ENCODE results near the gene HYLS1.

DNA sequence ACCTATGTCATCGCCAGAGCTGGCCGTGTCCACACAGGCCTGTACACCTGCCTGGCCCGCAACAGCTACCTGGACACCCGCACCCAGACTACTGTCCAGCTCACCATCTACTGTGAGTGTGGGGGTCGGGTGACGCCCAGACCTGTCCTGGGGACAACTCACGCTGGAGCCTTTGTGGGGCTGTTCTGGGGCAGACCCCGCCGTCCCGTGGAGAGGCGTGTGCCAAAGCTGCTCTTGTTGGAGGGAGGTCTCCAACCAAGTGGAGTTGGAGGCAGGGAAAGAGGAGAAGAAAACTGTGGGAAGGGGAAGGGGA lies 62.7 kb downstream of the HYLS1 start:
- TF ChIP-seq EP300 (IDR thresholded peaks at IDR 0.05; ENCODE audit: low read depth) (no peak), POLR2A (IDR thresholded peaks at IDR 0.05) (no peak), POLR2AphosphoS5 (IDR thresholded peaks at IDR 0.05) (no peak)
- TF ChIP-seq, protein P1, sequence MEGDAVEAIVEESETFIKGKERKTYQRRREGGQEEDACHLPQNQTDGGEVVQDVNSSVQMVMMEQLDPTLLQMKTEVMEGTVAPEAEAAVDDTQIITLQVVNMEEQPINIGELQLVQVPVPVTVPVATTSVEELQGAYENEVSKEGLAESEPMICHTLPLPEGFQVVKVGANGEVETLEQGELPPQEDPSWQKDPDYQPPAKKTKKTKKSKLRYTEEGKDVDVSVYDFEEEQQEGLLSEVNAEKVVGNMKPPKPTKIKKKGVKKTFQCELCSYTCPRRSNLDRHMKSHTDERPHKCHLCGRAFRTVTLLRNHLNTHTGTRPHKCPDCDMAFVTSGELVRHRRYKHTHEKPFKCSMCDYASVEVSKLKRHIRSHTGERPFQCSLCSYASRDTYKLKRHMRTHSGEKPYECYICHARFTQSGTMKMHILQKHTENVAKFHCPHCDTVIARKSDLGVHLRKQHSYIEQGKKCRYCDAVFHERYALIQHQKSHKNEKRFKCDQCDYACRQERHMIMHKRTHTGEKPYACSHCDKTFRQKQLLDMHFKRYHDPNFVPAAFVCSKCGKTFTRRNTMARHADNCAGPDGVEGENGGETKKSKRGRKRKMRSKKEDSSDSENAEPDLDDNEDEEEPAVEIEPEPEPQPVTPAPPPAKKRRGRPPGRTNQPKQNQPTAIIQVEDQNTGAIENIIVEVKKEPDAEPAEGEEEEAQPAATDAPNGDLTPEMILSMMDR (IDR thresholded peaks at IDR 0.05) = no peak
